ENCODE results near the gene FUS.

Gene FUS

GRCh38 chr16:31131416-31131815 is 48.5 kb upstream of the FUS start:
- Histone ChIP-seq H3K4me1 (ENCODE audit: control insufficient read depth, insufficient read depth, low read length) (peaks cover 11% of the 10 kb centered on the region; the same call in 1 of the 2 replicates), H3K36me3 (ENCODE audit: control insufficient read depth in 2 of 2, insufficient read depth in 1 of 2, low read length in 2 of 2) (peaks cover 0 to 59% of the 10 kb centered on the region in 2 experiments; a peak in 1 of 3 replicates), H3K9me3 (ENCODE audit: control insufficient read depth, insufficient read depth, low read depth, low read length) (no peaks in the 10 kb centered on the region), H3K4me3 (ENCODE audit: low read depth, low read length) (no peak overlapping the region), H3K27ac (ENCODE audit: extremely low read depth, low read depth, low read length) (no peak overlapping the region)
- TF ChIP-seq ZNF488 (tag by site-specific recombination; IDR thresholded peaks at IDR 0.05) (no peak), HIC1 (tag by site-specific recombination; IDR thresholded peaks at IDR 0.05) (no peak), ZNF10 (tag by site-specific recombination; IDR thresholded peaks at IDR 0.05) (no peak), ZNF777 (tag by site-specific recombination; IDR thresholded peaks at IDR 0.05; ENCODE audit: borderline replicate concordance) (no peak), KLF7 (tag by site-specific recombination; IDR thresholded peaks at IDR 0.05; ENCODE audit: borderline replicate concordance) (no peak), ZNF747 (tag by site-specific recombination; IDR thresholded peaks at IDR 0.05) (no peak), ATF2 (tag by site-specific recombination; IDR thresholded peaks at IDR 0.05; ENCODE audit: low read depth) (no peak)
- ChIA-PET CTCF (interaction anchor here (1.9 kb wide), 1 partner anchor 11 kb away, joined by 13 read pairs; no protein-coding TSS in a partner anchor), POLR2A (interaction anchor here (1.1 to 5.7 kb wide), 4 partner anchors 10 to 328 kb away, joined by 3 to 35 read pairs (median 5); partner anchors contain the start of genes ARMC5 and KAT8)

- H3K27ac ChIP-seq (ENCODE audit: extremely low read depth, low read depth, low read length): no peak overlapping the region
- no peak overlapping the region for H3K4me3 ChIP-seq (ENCODE audit: low read depth, low read length)
- no peaks in the 10 kb centered on the region for H3K9me3 ChIP-seq (ENCODE audit: control insufficient read depth, insufficient read depth, low read depth, low read length)
- TF ChIP-seq ZFP69B (tag by site-specific recombination; IDR thresholded peaks at IDR 0.05) (0 out of 2 replicates have a peak, but pooled peaks have one; percentile 26), ZNF692 (tag by site-specific recombination; IDR thresholded peaks at IDR 0.05) (peak; percentile 35; the same call in 1 of the 2 replicates), ZSCAN5A (tag by site-specific recombination; IDR thresholded peaks at IDR 0.05) (no peak)
- H3K4me1 ChIP-seq (ENCODE audit: control insufficient read depth, insufficient read depth, low read length): peaks cover 11% of the 10 kb centered on the region; the same call in 1 of the 2 replicates
- ChIA-PET POLR2A (interaction anchor here (1.1 to 5.7 kb wide), 4 partner anchors 10 to 327 kb away, joined by 3 to 35 read pairs (median 5); partner anchors contain the start of genes ARMC5 and KAT8), CTCF (interaction anchor here (1.9 kb wide), 1 partner anchor 11 kb away, joined by 13 read pairs; no protein-coding TSS in a partner anchor)
- peaks cover 0 to 55% of the 10 kb centered on the region in 2 experiments; a peak in 1 of 3 replicates for H3K36me3 ChIP-seq (ENCODE audit: control insufficient read depth in 2 of 2, insufficient read depth in 1 of 2, low read length in 2 of 2)
Measured at GRCh38 chr16:31131841-31132271, 48.1 kb upstream of the FUS start.

GRCh38 chr16:31132303-31132979 is 47.5 kb upstream of the FUS start:
- TF ChIP-seq ZNF610 (tag by site-specific recombination; IDR thresholded peaks at IDR 0.05; ENCODE audit: borderline replicate concordance): no peak
- TF ChIP-seq ZNF571 (tag by site-specific recombination; IDR thresholded peaks at IDR 0.05): no peak
- TF ChIP-seq ZNF701 (tag by site-specific recombination; IDR thresholded peaks at IDR 0.05): no peak
- no peak for TF ChIP-seq ZNF639 (tag by site-specific recombination; IDR thresholded peaks at IDR 0.05)
- no peak for TF ChIP-seq ZNF214 (tag by site-specific recombination; IDR thresholded peaks at IDR 0.05; ENCODE audit: borderline replicate concordance)
- no peak for TF ChIP-seq ZBTB48 (tag by site-specific recombination; IDR thresholded peaks at IDR 0.05)
- TF ChIP-seq ZNF391 (tag by site-specific recombination; IDR thresholded peaks at IDR 0.05; ENCODE audit: borderline replicate concordance, low read depth): no peak
- H3K9me3 ChIP-seq (ENCODE audit: control insufficient read depth, insufficient read depth, low read depth, low read length): no peaks in the 10 kb centered on the region
- H3K27ac ChIP-seq (ENCODE audit: extremely low read depth, low read depth, low read length): no peak overlapping the region
- CTCF ChIA-PET: interaction anchor here (1.9 kb wide), 1 partner anchor 10 kb away, joined by 13 read pairs; no protein-coding TSS in a partner anchor
- POLR2A ChIA-PET: interaction anchor here (1.1 to 2.1 kb wide), 3 partner anchors 9 to 15 kb away, joined by 3 to 7 read pairs (median 5); partner anchors contain the start of gene KAT8
- peaks cover 11% of the 10 kb centered on the region; the same call in 1 of the 2 replicates for H3K4me1 ChIP-seq (ENCODE audit: control insufficient read depth, insufficient read depth, low read length)
- H3K4me3 ChIP-seq (ENCODE audit: low read depth, low read length): no peak overlapping the region
- peaks cover 0 to 49% of the 10 kb centered on the region in 2 experiments; a peak in 1 of 3 replicates for H3K36me3 ChIP-seq (ENCODE audit: control insufficient read depth in 2 of 2, insufficient read depth in 1 of 2, low read length in 2 of 2)

All from HEK293 (cell line).